Coronary artery (tissue), 2 donors: ENCODE measurements around the gene TNS3.

Experiments used
- DNase-seq: peaks from one replicate; pipeline ENCODE4 v3.0.0-alpha.2; 2017; ENCODE audit warnings: low spot score
- H3K27ac ChIP-seq, 2 donors: fragments of 200-600 bp; sonication (generic); one replicate each; pipeline ENCODE4 v1.5.1; 2016 to 2019
- H3K4me3 ChIP-seq: fragments of 200-600 bp; sonication (generic); 2 replicates; pipeline ENCODE4 v1.5.1; 2016; ENCODE audit warnings: mild to moderate bottlenecking, moderate library complexity
- CTCF ChIP-seq: fragments of 200-600 bp; sonication (generic); IDR thresholded peaks from one replicate; pipeline ENCODE4 v1.5.1; 2019; ENCODE audit warnings: antibody characterized with exemption

TNS3 gene

GRCh38 chr7:47584536-47584895, 2.6 kb upstream of the TNS3 start:
- TF ChIP-seq CTCF, result no peak
- H3K4me3 ChIP-seq, result peak overlapping the region; percentile 11
- no peak for DNase-seq
- peak overlapping the region; percentile 92 to 96 for H3K27ac ChIP-seq

- peak overlapping the region; percentile 92 to 96 for H3K27ac ChIP-seq
- H3K4me3 ChIP-seq, result peak overlapping the region; percentile 11
- TF ChIP-seq CTCF, result no peak
- peak; percentile 76 for DNase-seq
Observed at GRCh38 chr7:47583739-47584535, 2.0 kb upstream of the TNS3 start.

- H3K4me3 ChIP-seq, result peak overlapping the region; percentile 95
Observed at GRCh38 chr7:47582764-47583738, 1.1 kb upstream of the TNS3 start.

GRCh38 chr7:47581438-47581803, 490 bp downstream of the TNS3 start:
- DNase-seq, result peak; percentile 76
- Histone ChIP-seq H3K4me3 (peak overlapping the region; percentile 95), H3K27ac (peak overlapping the region; percentile 92 to 96)
- TF ChIP-seq CTCF, result no peak

More at GRCh38 chr7:47582764-47583738, 1.1 kb upstream of the TNS3 start:
- no peak for TF ChIP-seq CTCF
- H3K27ac ChIP-seq, result peak overlapping the region; percentile 92 to 96
- peak; percentile 76 for DNase-seq

GRCh38 chr7:47580811-47581331, 1.0 kb downstream of the TNS3 start:
- no peak for TF ChIP-seq CTCF
- peak; percentile 76 for DNase-seq

GRCh38 chr7:47580175-47580706, 1.7 kb downstream of the TNS3 start:
- no peak for DNase-seq
- Histone ChIP-seq H3K4me3 (peak overlapping the region; percentile 95), H3K27ac (peak overlapping the region; percentile 92 to 96)
- no peak for TF ChIP-seq CTCF

More at GRCh38 chr7:47580811-47581331, 1.0 kb downstream of the TNS3 start:
- Histone ChIP-seq H3K27ac (peak overlapping the region; percentile 92 to 96), H3K4me3 (peak overlapping the region; percentile 95)
